Glomerular visceral epithelial cell (primary cell): ENCODE results near the gene SCMH1.

ENCODE experiments used
- DNase-seq: peaks from one replicate; pipeline ENCODE4 v3.0.0-alpha.2; 2016; ENCODE audit errors: extremely low spot score

Gene SCMH1

GRCh38 chr1:41098730-41099460, 143.2 kb downstream of the SCMH1 start:
- no peak for DNase-seq

- DNase-seq: no peak
Measured at GRCh38 chr1:41097105-41097504, 145.0 kb downstream of the SCMH1 start.

- no peak for DNase-seq
Measured at GRCh38 chr1:41093826-41094225, 148.3 kb downstream of the SCMH1 start.

DNA sequence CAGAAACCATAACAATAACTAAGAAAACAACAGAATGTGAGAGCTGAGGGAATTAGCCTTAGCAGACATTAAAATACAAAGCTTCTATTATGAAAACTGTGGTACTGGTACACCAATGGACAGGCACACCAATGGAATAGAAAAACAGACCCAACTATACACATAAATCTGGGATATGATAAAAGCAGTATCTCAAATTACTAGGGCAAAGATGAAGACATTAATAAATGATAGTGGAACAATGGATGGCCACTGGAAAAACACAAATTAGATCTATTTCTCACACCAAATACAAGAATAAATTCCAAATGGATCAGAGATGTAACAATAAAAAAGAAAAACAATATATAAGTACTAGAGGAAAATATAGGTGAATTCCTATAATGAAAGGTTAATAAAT, 155.2 kb downstream of the SCMH1 start:
- DNase-seq: no peak

DNA sequence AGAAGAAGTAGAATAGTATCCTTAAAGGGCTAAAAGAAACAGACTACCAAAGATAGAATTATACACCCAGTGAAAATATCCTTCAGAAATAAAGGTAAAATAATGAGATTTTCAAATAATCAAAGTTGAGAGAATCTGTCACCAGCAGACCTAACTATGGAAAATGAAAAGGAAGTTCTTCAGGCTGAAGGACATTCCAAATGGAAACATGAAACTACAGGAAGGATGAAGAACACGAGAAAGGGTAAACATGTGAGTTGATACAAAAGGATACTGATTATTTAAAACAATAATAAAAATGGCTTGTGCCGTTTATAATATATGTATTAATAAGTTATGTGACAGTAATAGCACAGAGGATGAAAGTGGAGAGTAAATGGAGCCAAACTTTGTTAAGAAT, 163.5 kb downstream of the SCMH1 start:
- DNase-seq: no peak

DNA sequence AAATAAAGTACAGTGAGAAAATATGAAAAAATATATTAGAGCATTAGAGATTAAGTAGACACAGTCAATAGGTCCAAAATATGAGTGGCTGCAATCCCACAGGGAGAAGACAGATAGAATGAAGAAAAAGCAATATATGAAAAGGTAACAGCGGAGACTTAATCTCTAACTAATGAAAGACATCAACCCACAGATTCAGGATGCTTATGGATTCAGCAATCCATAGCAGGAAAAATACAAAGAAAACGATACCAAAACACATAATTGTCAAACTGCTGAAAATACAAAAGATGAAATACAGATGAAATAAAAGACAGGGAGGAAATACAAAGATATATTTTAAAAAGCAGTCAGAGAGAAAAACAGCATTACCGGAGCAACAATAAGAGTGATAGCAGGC, 163.9 kb downstream of the SCMH1 start:
- no peak for DNase-seq

DNA sequence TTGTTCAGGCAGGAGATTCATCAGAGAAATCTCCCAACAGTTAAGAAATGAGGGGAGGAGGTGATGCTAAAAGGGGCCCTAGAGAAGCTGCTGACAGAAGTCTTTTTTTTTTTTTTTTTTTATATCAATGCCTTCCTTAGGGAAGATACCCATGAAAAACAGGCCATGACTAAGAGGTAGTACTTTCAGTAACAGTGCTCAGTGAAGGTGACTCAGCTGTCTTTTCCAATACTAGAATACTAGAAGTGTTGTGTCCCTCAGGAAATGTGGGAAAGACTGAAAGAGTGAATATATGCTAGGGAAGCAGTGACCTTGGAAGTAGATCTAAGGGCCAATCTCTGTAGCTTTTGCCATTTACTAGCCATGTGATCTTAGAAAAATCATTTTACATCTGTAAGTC, 168.1 kb downstream of the SCMH1 start:
- DNase-seq: peak; percentile 33

DNA sequence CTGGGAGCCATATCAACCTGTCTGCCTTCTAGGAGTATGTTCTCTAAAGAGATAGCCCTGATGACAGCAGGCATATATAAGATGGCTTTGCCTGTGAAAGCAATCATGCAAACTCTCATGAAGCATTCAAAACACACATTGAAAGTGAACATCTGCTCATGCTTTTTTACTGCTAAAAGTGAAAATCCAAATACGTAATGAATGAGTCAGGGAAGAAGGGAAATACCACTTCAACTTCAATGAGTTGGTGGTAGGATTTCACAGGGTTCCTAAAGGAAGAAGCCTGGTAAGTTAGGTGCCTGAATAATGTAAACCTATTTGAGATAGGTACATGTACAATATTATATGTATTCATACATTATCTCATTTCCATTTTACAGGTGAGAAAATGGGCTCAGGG, 170.1 kb downstream of the SCMH1 start:
- peak; percentile 25 for DNase-seq

DNA sequence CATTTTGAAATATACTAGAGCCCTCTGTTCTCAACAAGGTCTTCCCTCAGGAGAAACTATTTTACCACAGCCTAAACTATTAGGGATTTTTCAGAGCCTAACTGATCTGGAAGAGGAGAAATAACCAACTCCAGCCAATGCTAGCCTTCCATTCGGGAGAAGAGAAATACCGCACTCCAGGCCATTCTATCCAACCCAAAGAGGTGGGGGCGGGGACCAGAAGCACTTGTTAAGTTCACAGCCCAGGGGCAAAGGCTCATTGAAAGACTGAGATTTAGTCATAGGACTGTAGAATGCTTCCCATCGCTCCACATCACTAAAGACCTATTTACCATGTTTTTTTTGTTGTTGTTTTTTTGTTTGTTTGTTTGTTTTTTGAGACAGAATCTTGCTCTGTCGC, 185.2 kb downstream of the SCMH1 start:
- DNase-seq: no peak

DNA sequence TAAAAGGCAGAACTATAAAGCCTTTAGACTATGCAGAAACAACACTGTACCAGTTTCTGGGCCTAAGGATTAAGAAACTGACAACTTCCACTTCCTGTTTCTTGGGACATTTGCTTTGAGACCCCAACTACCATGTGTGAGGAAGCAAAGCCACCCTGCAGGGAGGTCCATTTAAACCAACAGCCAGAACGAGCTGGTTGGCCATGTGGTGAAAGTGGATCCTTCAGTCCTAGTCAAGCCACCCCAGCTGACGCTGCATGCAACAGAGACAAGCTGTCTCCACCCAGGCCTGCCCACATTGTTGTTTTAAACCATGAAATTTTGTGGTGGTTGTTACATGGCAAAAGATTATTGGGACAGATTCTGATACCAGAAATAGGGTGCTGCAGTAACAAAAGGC, 188.8 kb downstream of the SCMH1 start:
- DNase-seq: no peak

DNA sequence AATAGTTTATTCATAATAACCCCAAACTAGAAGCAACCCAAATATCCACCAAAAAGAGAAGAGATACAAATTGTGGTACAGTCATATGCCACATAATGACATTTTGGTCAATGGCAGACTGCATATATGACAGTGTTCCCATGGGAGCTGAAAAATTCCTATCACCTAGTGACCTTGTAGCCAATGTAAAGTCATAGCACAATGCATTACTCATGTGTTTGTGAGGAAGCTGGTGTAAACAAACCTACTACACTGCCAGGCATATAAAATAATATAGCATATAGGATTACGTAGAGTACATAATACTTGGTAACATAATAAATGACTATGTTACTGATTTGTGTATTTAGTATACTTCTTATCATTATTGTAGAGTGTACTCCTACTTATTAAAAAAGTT, 191.1 kb downstream of the SCMH1 start:
- DNase-seq: no peak

DNA sequence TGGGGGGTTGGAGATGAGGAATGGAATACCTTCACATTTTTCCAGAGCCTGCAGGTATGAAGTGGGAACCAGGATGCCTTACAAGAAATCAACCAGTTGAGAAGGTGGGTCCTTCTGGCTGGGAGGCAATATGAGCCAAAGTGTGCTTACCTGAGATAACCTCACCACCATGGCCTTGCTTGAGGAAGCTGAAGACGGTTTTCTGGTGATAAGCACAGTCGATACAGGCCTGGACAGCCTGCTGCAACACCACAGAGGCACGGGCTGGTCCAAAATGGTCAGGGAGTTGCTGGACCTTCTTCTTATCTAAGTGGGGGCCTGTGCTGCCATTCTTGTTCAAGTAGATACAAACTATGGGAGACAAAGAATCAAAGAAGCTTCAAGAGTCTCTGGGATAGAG, 193.6 kb downstream of the SCMH1 start:
- no peak for DNase-seq

GRCh38 chr1:41046347-41046775, 195.7 kb downstream of the SCMH1 start:
- no peak for DNase-seq

DNA sequence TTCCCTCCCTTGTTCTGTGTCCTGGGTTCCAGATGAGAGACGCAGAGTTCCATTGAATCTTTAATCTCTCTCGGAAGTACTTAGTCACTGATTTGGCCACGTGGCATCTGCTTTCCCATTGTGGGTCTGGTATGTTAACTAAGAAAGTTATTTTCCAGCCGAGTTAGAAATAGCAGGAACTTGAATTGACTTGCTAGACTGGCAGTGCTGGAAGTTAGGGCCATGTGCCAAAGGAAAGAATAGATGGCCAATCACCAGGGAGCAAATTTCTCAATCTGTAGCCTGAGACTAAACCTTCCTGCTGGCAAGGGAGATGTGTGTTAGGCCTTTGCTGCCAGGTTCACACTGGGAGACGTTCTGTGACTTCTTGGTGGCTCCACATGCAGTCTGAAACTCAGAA, 196.4 kb downstream of the SCMH1 start:
- no peak for DNase-seq

- DNase-seq: no peak
Measured at GRCh38 chr1:41044187-41044586, 197.9 kb downstream of the SCMH1 start.

GRCh38 chr1:41041614-41042270, 200.4 kb downstream of the SCMH1 start:
- DNase-seq: no peak

DNA sequence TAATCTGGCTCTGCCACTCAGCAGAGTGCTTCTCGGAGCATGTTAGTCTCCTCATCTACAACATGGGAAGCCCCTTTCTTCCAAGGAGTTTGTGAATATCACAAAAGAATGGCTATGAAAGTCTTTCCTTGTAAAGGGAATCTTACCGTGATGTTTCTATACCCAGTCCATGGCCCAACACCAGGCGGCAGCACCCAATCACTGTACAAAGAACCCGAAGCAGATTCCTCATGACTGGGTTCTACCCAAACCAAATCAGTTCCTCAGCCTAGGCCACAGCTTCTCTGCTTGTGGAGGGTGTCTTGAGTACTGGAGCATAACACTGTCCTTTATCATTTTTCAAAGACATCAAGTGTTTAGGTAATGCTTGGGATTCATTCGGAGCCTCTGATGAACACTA, 204.0 kb downstream of the SCMH1 start:
- no peak for DNase-seq

DNA sequence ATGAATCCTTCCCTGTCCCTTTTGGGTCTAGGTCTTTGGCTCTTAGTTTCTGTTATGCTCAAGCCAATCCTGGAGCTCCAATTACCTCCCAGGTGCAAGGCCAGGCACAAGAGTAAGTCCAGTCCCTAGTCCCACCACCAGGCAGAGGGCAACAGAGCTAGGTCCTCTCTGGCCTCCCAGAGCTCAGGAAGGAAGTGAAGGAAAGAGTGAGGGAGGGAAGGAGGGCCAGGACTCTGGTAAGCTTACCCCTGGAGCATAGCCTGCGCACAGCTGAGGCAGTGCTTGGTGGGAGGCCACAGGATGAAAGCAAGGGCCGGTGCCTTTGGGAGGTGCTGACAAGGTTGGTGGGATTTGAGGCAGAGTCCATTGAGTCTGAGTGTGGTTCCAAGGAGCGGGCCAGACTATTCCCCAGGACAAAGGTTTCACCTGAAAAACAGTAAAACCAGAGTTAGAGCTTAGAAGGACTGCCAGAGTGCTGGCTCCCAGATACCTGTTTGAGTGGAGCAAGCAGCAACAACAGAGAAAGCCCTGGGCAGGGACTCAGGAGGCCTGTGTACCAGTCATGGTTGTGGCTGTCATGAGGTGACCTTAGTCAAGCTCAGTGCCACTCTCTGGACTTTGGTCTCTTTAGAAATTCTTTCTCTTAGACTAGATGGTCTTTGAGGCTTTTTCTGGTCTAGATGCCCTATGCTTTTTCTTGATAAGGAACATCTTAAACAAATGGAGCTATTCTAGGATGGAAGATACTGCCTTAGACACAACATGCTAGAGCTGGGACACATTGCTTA, 204.8 kb downstream of the SCMH1 start:
- DNase-seq: no peak

DNA sequence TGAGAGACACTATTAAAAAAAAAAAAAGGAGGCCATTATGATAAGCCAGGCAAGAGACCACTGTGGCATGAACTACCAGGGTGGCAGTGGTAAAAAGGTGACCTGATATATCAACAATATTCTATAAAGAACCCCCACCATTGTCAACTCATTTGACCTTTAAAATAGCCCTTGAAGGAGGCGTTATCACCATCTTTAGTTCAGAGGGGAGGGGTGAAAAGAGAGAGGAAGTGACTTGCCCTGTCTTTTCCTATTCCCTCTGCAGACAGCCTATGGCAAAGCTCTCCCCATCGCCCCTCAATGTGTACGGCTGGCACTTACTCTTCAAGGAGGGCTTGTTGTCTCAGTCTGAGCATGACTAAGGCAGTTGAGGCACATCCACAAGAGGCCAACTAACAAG, 208.8 kb downstream of the SCMH1 start:
- DNase-seq: no peak

GRCh38 chr1:41032147-41032546, 210.0 kb downstream of the SCMH1 start:
- no peak for DNase-seq

- no peak for DNase-seq
Measured at GRCh38 chr1:41030872-41031616, 211.1 kb downstream of the SCMH1 start.

DNA sequence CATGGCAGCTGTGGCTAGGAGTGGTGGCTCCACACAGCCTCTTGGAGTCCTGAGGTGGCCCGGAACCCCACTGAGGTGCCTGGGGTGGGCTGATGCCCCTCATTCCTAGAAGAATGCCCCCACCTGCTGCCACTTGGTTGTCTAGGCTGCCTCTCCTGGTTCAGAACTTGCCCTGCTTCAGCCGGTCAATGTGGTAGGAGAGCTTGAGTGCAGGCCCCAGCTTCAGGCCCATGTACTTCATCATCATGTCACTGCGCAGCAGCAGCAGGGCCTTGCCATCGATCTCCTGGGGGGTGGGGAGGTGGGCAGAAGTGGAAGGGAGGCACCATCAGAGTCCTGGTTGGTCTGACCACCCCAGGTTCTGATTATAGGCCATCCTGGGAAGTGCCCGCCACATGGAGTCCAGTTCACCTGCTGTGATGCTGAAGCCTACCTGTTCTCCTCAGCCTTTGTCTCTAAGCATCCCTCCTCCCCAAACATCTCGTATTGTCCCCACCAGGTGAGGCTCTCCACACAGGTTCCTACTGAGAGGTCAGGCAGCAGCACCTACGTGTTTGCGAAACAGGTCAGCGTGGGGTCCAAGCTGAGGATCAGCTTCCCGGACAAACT, 214.0 kb downstream of the SCMH1 start:
- no peak for DNase-seq
